H1 (cell line): ENCODE data around the gene BARHL1. TPM values are rescaled to one million over a fixed set of nuclear protein-coding genes. Genes with fewer than 3 reads are reported as not detected.

ENCODE experiments used
- CTCF ChIA-PET: fragments of 300-600 bp; sonication (Branson Sonifier 250); formaldehyde crosslinking; loops from one replicate; lab custom pipeline; 2021; ENCODE audit not compliant: partially characterized antibody; lab: Charles Lee
- POLR2A ChIA-PET: fragments of 300-600 bp; sonication (Branson Sonifier 250); formaldehyde crosslinking; loops from one replicate; lab custom pipeline; 2021; ENCODE audit warnings: inconsistent platforms; ENCODE audit not compliant: partially characterized antibody; lab: Charles Lee
- DNase-seq, 2 experiments: peaks; one replicate each; pipeline versions ENCODE4 v3.0.0 to v3.0.0-alpha.2; 2010 to 2022; ENCODE audit warnings: low spot score in 2 of 2, low read depth in 1 of 2, mixed read lengths in 1 of 2
- FAIRE-seq: peaks from 2 replicates; lab custom pipeline; 2011; peaks lifted over from hg19 to GRCh38; lab: Jason Lieb, UNC
- H2AFZ ChIP-seq: 2 replicates; pipeline ENCODE4 v1.8.1; 2012; ENCODE audit warnings: low read length, inconsistent platforms
- H2AK5ac ChIP-seq: 2 replicates; pipeline ENCODE4 v1.6.1; 2013; ENCODE audit warnings: low read depth, low read length
- H2BK120ac ChIP-seq: replicated peaks from 2 replicates; pipeline ENCODE3; 2013; ENCODE audit warnings: low read depth, low read length, inconsistent platforms
- H2BK12ac ChIP-seq: 2 replicates; pipeline ENCODE4 v1.6.1; 2013; ENCODE audit warnings: low read depth, low read length
- H2BK15ac ChIP-seq: 2 replicates; pipeline ENCODE4 v1.6.1; 2013; ENCODE audit warnings: low read length
- H2BK20ac ChIP-seq: 2 replicates; pipeline ENCODE4 v1.6.1; 2013; ENCODE audit warnings: low read length
- H2BK5ac ChIP-seq: 2 replicates; pipeline ENCODE4 v1.6.1; 2013; ENCODE audit warnings: low read depth, low read length
- H3K14ac ChIP-seq: 2 replicates; pipeline ENCODE4 v1.6.1; 2013; ENCODE audit warnings: inconsistent platforms; ENCODE audit not compliant: insufficient read length
- H3K18ac ChIP-seq: 2 replicates; pipeline ENCODE4 v1.6.1; 2013; ENCODE audit warnings: low read length; ENCODE audit errors: extremely low read depth
- H3K23ac ChIP-seq: 2 replicates; pipeline ENCODE4 v1.6.1; 2013; ENCODE audit warnings: inconsistent platforms; ENCODE audit not compliant: insufficient read length
- H3K23me2 ChIP-seq: 2 replicates; pipeline ENCODE4 v1.6.1; 2013; ENCODE audit warnings: low read depth, low read length
- H3K27ac ChIP-seq: 2 replicates; pipeline ENCODE4 v1.6.1; 2011; ENCODE audit warnings: low read depth, low read length, inconsistent platforms
- H3K27me3 ChIP-seq, 4 experiments: replicated peaks in 1 of 4; 1 replicate in 1 of 4; 2 replicates in 3 of 4; pipeline versions ENCODE4 v1.6.1 to v1.8.1; 2011 to 2013; ENCODE audit warnings: low read length in 3 of 4, mild to moderate bottlenecking in 3 of 4, inconsistent platforms in 2 of 4, mixed read lengths in 2 of 4, moderate library complexity in 1 of 4; ENCODE audit not compliant: control insufficient read depth in 3 of 4, insufficient read depth in 3 of 4; ENCODE audit errors: extremely low read depth in 1 of 4
- H3K36me3 ChIP-seq, 4 experiments: 2 replicates each; pipeline versions ENCODE4 v1.6.1 to v1.8.1; 2011 to 2013; ENCODE audit warnings: mild to moderate bottlenecking in 4 of 4, low read length in 3 of 4, moderate library complexity in 2 of 4, control low read depth in 1 of 4, inconsistent platforms in 1 of 4; ENCODE audit not compliant: insufficient read depth in 4 of 4, control insufficient read depth in 2 of 4
- H3K4ac ChIP-seq: replicated peaks from 2 replicates; pipeline ENCODE3; 2013; ENCODE audit warnings: low read length, low read depth, mixed read lengths, inconsistent platforms; ENCODE audit not compliant: insufficient read length
- H3K4me1 ChIP-seq, 4 experiments: replicated peaks in 1 of 4; 1 replicate in 1 of 4; 2 replicates in 3 of 4; pipeline versions ENCODE4 v1.6.1 to v1.8.1; 2011 to 2013; ENCODE audit warnings: low read length in 3 of 4, inconsistent platforms in 2 of 4, mixed read lengths in 1 of 4; ENCODE audit not compliant: insufficient read depth in 4 of 4, control insufficient read depth in 3 of 4
- H3K4me2 ChIP-seq, 2 experiments: 2 replicates each; pipeline versions ENCODE4 v1.6.1 to v1.8.1; 2011 to 2013; ENCODE audit warnings: low read depth in 2 of 2, low read length in 2 of 2, control low read depth in 1 of 2, inconsistent platforms in 1 of 2, mild to moderate bottlenecking in 1 of 2; ENCODE audit not compliant: insufficient read depth in 1 of 2
- H3K4me3 ChIP-seq, 4 experiments: fragments of 200-600, 300-600 bp in 1 of 4; sonication (generic), shearing (Covaris generic), sonication (Bioruptor Twin) in 1 of 4; 2 replicates each; pipeline versions ENCODE4 v1.5.1 to v1.8.1; 2011 to 2016; ENCODE audit warnings: low read length in 4 of 4, low read depth in 3 of 4, control low read depth in 2 of 4, inconsistent platforms in 2 of 4, mild to moderate bottlenecking in 2 of 4, mixed read lengths in 1 of 4, moderate library complexity in 1 of 4; ENCODE audit not compliant: insufficient read depth in 2 of 4; ENCODE audit errors: extremely low read depth in 1 of 4
- H3K56ac ChIP-seq: replicated peaks from 2 replicates; pipeline ENCODE3; 2013; ENCODE audit warnings: low read depth, mild to moderate bottlenecking, mixed read lengths, low read length, inconsistent platforms; ENCODE audit not compliant: insufficient read length
- H3K79me1 ChIP-seq: 2 replicates; pipeline ENCODE4 v1.6.1; 2013; ENCODE audit warnings: low read depth, low read length, control low read depth
- H3K79me2 ChIP-seq, 2 experiments: 2 replicates each; pipeline versions ENCODE4 v1.6.1 to v1.8.1; 2012 to 2013; ENCODE audit warnings: low read length in 2 of 2, mild to moderate bottlenecking in 2 of 2, inconsistent platforms in 1 of 2; ENCODE audit not compliant: insufficient read depth in 2 of 2, control insufficient read depth in 1 of 2
- H3K9ac ChIP-seq, 4 experiments: replicated peaks in 1 of 4; 1 replicate in 1 of 4; 2 replicates in 3 of 4; pipeline versions ENCODE4 v1.6.1 to v1.8.1; 2011 to 2013; ENCODE audit warnings: low read depth in 3 of 4, low read length in 3 of 4, control low read depth in 2 of 4, mild to moderate bottlenecking in 2 of 4, moderate library complexity in 2 of 4, inconsistent platforms in 1 of 4; ENCODE audit errors: extremely low read depth in 1 of 4
- H3K9me3 ChIP-seq, 2 experiments: 2 replicates each; pipeline versions ENCODE4 v1.6.1 to v1.8.1; 2012 to 2013; ENCODE audit warnings: mild to moderate bottlenecking in 2 of 2, moderate library complexity in 2 of 2, control low read depth in 1 of 2, inconsistent platforms in 1 of 2, low read depth in 1 of 2, low read length in 1 of 2, mixed read lengths in 1 of 2; ENCODE audit not compliant: insufficient read depth in 2 of 2
- H4K20me1 ChIP-seq, 2 experiments: replicated peaks in 1 of 2; 2 replicates each; pipeline versions ENCODE3 to v1.8.1; 2011 to 2013; ENCODE audit warnings: inconsistent platforms in 2 of 2, low read length in 2 of 2, mild to moderate bottlenecking in 1 of 2; ENCODE audit not compliant: insufficient read depth in 2 of 2, control insufficient read depth in 1 of 2
- H4K5ac ChIP-seq: 2 replicates; pipeline ENCODE4 v1.6.1; 2013; ENCODE audit warnings: low read length, low read depth, mixed read lengths, inconsistent platforms; ENCODE audit not compliant: insufficient read length
- H4K8ac ChIP-seq: 2 replicates; pipeline ENCODE4 v1.8.0; 2013; ENCODE audit warnings: mild to moderate bottlenecking, moderate library complexity, low read length, inconsistent platforms; ENCODE audit not compliant: insufficient read depth; ENCODE audit errors: extremely low read depth
- H4K91ac ChIP-seq: replicated peaks from 2 replicates; pipeline ENCODE3; 2013; ENCODE audit warnings: low read length, mixed read lengths, inconsistent platforms; ENCODE audit not compliant: insufficient read length
- CHD1 ChIP-seq: IDR thresholded peaks from 2 replicates; pipeline ENCODE4 v1.6.1; 2012; ENCODE audit warnings: low read depth, low read length, improper control_type of control experiment
- E2F6 ChIP-seq: IDR thresholded peaks from 2 replicates; pipeline ENCODE4 v1.6.1; 2012; ENCODE audit warnings: inconsistent platforms
- EP300 ChIP-seq, 2 experiments: IDR thresholded peaks; 1 replicate in 1 of 2; 2 replicates in 1 of 2; pipeline ENCODE4 v1.6.1; 2011 to 2012; ENCODE audit warnings: low read depth in 2 of 2, low read length in 2 of 2, mild to moderate bottlenecking in 2 of 2, borderline replicate concordance in 1 of 2, inconsistent platforms in 1 of 2, moderate library complexity in 1 of 2
- EZH2 ChIP-seq: fragments of 200-600 bp; sonication (generic); IDR thresholded peaks from 2 replicates; pipeline ENCODE4 v1.7.1; 2012; ENCODE audit warnings: low read depth, mild to moderate bottlenecking, moderate library complexity, low read length, inconsistent platforms; ENCODE audit not compliant: severe bottlenecking
- FOSL1 ChIP-seq: IDR thresholded peaks from 2 replicates; pipeline ENCODE4 v1.6.1; 2011; ENCODE audit warnings: mild to moderate bottlenecking, low read depth, low read length, moderate library complexity; ENCODE audit not compliant: insufficient read depth
- KDM4A ChIP-seq: IDR thresholded peaks from one replicate; pipeline ENCODE4 v1.7.1; 2012; ENCODE audit warnings: low read depth, mild to moderate bottlenecking, moderate library complexity, low read length, inconsistent platforms; ENCODE audit not compliant: severe bottlenecking
- NRF1 ChIP-seq: IDR thresholded peaks from 2 replicates; pipeline ENCODE4 v1.6.1; 2011; ENCODE audit warnings: mild to moderate bottlenecking, low read depth, low read length, improper control_type of control experiment
- POLR2A ChIP-seq, 2 experiments: IDR thresholded peaks; 1 replicate in 1 of 2; 2 replicates in 1 of 2; pipeline ENCODE4 v1.6.1; 2011; ENCODE audit warnings: low read depth in 2 of 2, low read length in 2 of 2, mild to moderate bottlenecking in 2 of 2; ENCODE audit errors: control extremely low read depth in 1 of 2
- TAF7 ChIP-seq: optimal IDR thresholded peaks from 2 replicates; pipeline ENCODE3; 2011; ENCODE audit warnings: low read depth, mild to moderate bottlenecking, inconsistent platforms, low read length, moderate library complexity, borderline replicate concordance
- TEAD4 ChIP-seq: IDR thresholded peaks from 2 replicates; pipeline ENCODE4 v1.6.1; 2012; ENCODE audit warnings: low read depth, low read length, inconsistent platforms, mixed read lengths
- ZNF274 ChIP-seq: IDR thresholded peaks from 2 replicates; pipeline ENCODE4 v1.7.0; 2012; ENCODE audit warnings: low read length, borderline replicate concordance; ENCODE audit errors: extremely low read depth
- WGBS, 2 experiments: shearing (Covaris generic) in 1 of 2; methylation state at CpG; one replicate each; pipeline versions ENCODE4 v1.1.6 to v1.1.7; 2013 to 2015; ENCODE audit warnings: low lambda C conversion rate in 2 of 2, mixed read lengths in 2 of 2, inconsistent platforms in 1 of 2, low coverage in 1 of 2, missing lambda C conversion rate in 1 of 2; ENCODE audit not compliant: insufficient replicate concordance in 2 of 2, insufficient coverage in 1 of 2, insufficient read length in 1 of 2; ENCODE audit errors: extremely low coverage in 1 of 2, missing lambda C conversion rate in 1 of 2; 5-methylcytosine and 5-hydroxymethylcytosine counted together
- polyA plus RNA-seq, 7 experiments: library from polyadenylated mRNA; depleted of rRNA in 3 of 7; stranded (reverse) in 5 of 7; unstranded in 2 of 7; fragments of >200 nt in 5 of 7; fragments of 200-250 nt in 2 of 7; gene quantifications; 1 replicate in 5 of 7; 2 replicates in 1 of 7; 4 replicates in 1 of 7; pipeline versions ENCODE4 v1.2.1 to v1.2.3, GENCODE V29; 2011 to 2013; ENCODE audit warnings: missing spikeins in 2 of 7, mixed read lengths in 2 of 7
- total RNA-seq: library from RNA; stranded (reverse); fragmentation: NEBNext Ultra II Directional; extraction: Animal tissue kit (Norgen Biotek cat#: 25700); gene quantifications from 2 replicates; pipeline ENCODE4 v1.2.1, GENCODE V29; 2021

BARHL1 gene
- total and polyA plus RNA-seq, 2 of the 8 experiments (the other 6 are each of a cell fraction or from before 2014, with no cell fraction given): not detected

- CTCF ChIA-PET: no interaction called here
- TF ChIP-seq FOSL1 (no peak), EZH2 (no peak), EP300 (IDR thresholded peaks at IDR 0.05; ENCODE audit: borderline replicate concordance in 1 of 2, low read depth in 2 of 2, low read length in 2 of 2) (no peak), ZNF274 (no peak), TEAD4 (no peak), CHD1 (no peak), TAF7 (no peak), NRF1 (no peak), POLR2A (IDR thresholded peaks at IDR 0.05; ENCODE audit: control extremely low read depth in 1 of 2, low read depth in 2 of 2, low read length in 2 of 2) (no peak), KDM4A (no peak), E2F6 (no peak)
- FAIRE-seq: no peak
Observed at GRCh38 chr9:132627106-132627505, 44.7 kb downstream of the BARHL1 start.

More at GRCh38 chr9:132627106-132627505, 44.7 kb downstream of the BARHL1 start:
- Histone ChIP-seq H3K9me3 (no peaks in the 10 kb centered on the region), H3K4ac (no peak overlapping the region), H4K5ac (no peak overlapping the region), H3K23me2 (no peaks in the 10 kb centered on the region), H3K27me3 (no peaks in the 10 kb centered on the region), H2AFZ (no peak overlapping the region), H3K14ac (no peak overlapping the region), H2BK12ac (no peak overlapping the region), H3K4me3 (no peak overlapping the region), H4K8ac (no peak overlapping the region), H3K79me1 (no peaks in the 10 kb centered on the region; the same call in 1 of the 2 replicates), H3K27ac (no peak overlapping the region), H2BK20ac (no peak overlapping the region), H3K18ac (no peak overlapping the region), H2BK15ac (no peak overlapping the region), H3K4me1 (0 out of 7 replicates have a peak, but pooled peaks cover 0 to 3% (median 0%) of the 10 kb centered on the region in 4 experiments), H3K4me2 (no peak overlapping the region), H4K20me1 (peaks cover 2 to 5% of the 10 kb centered on the region in 2 experiments), H4K91ac (no peak overlapping the region), H2BK120ac (no peak overlapping the region), H2BK5ac (no peak overlapping the region), H3K23ac (no peak overlapping the region), H3K9ac (no peak overlapping the region), H3K36me3 (peaks cover 5 to 35% (median 19%) of the 10 kb centered on the region in 4 experiments; a peak in 6 of 8 replicates), H3K79me2 (no peaks in the 10 kb centered on the region), H3K56ac (no peak overlapping the region), H2AK5ac (no peak overlapping the region)
- DNase-seq: no peak
- WGBS, 2 experiments: 88% methylated on average over 7 of the region's 7 CpGs; no CpG with 5 or more reads in 1 of the 2 experiments
- POLR2A ChIA-PET: no interaction called here
